K562 (cell line): Measurements from ENCODE around the gene KPTN. TPM values are rescaled to one million over a fixed set of nuclear protein-coding genes. Genes with fewer than 3 reads are reported as not detected.

Experiments used
- CBFA2T3 ChIP-seq: fragments of 450-650 bp; IDR thresholded peaks from 2 replicates; pipeline ENCODE4 v1.6.1; 2017
- CEBPB ChIP-seq: fragments of 450-650 bp; IDR thresholded peaks from 2 replicates; pipeline ENCODE4 v1.6.1; 2016; ENCODE audit warnings: missing genetic modification characterization, missing compliant biosample characterization
- DACH1 ChIP-seq: fragments of 450-650 bp; IDR thresholded peaks from 2 replicates; pipeline ENCODE4 v1.6.1; 2018; ENCODE audit not compliant: partially characterized antibody
- ETS1 ChIP-seq: conservative IDR thresholded peaks from 2 replicates; pipeline ENCODE4 v1.6.1; 2011; ENCODE audit warnings: low read depth, mild to moderate bottlenecking, low read length; ENCODE audit not compliant: control insufficient read depth
- FUS ChIP-seq: fragments of 200-400 bp; formaldehyde crosslinking; optimal IDR thresholded peaks from 2 replicates; pipeline ENCODE3; 2017; ENCODE audit warnings: low read depth, low read length
- HNRNPK ChIP-seq: fragments of 200-400 bp; formaldehyde crosslinking; IDR thresholded peaks from one replicate; pipeline ENCODE4 v1.6.1; 2018; ENCODE audit warnings: mild to moderate bottlenecking, low read depth, low read length; ENCODE audit not compliant: poor library complexity, severe bottlenecking
- KLF13 ChIP-seq: fragments of 450-650 bp; IDR thresholded peaks from 2 replicates; pipeline ENCODE4 v1.6.1; 2016; ENCODE audit warnings: missing genetic modification characterization, low read depth, mild to moderate bottlenecking, missing compliant biosample characterization, moderate library complexity, borderline replicate concordance
- MEIS2 ChIP-seq: fragments of 450-650 bp; IDR thresholded peaks from 2 replicates; pipeline ENCODE4 v1.6.1; 2014; ENCODE audit warnings: mild to moderate bottlenecking; ENCODE audit not compliant: partially characterized antibody
- NCOA6 ChIP-seq: fragments of 450-650 bp; IDR thresholded peaks from 2 replicates; pipeline ENCODE4 v1.6.1; 2017; ENCODE audit warnings: mild to moderate bottlenecking
- NFE2L1 ChIP-seq: fragments of 450-650 bp; IDR thresholded peaks from 2 replicates; pipeline ENCODE4 v1.6.1; 2016; ENCODE audit warnings: missing genetic modification characterization, low read depth, mild to moderate bottlenecking, missing compliant biosample characterization, moderate library complexity, borderline replicate concordance
- NFYB ChIP-seq: IDR thresholded peaks from 2 replicates; pipeline ENCODE4 v1.6.1; 2011; ENCODE audit warnings: mild to moderate bottlenecking, moderate library complexity; ENCODE audit not compliant: insufficient read length; ENCODE audit errors: extremely low read depth
- PTBP1 ChIP-seq: fragments of 200-400 bp; formaldehyde crosslinking; IDR thresholded peaks from 2 replicates; pipeline ENCODE4 v1.6.1; 2017; ENCODE audit warnings: low read depth, low read length
- RBM34 ChIP-seq: fragments of 200-400 bp; formaldehyde crosslinking; IDR thresholded peaks from 2 replicates; pipeline ENCODE4 v1.6.1; 2018; ENCODE audit warnings: low read length, borderline replicate concordance; ENCODE audit not compliant: insufficient read depth
- SRSF3 ChIP-seq: fragments of 200-400 bp; formaldehyde crosslinking; IDR thresholded peaks from 2 replicates; pipeline ENCODE4 v1.6.1; 2016; ENCODE audit warnings: mild to moderate bottlenecking, low read length, moderate library complexity; ENCODE audit not compliant: insufficient read depth
- U2AF1 ChIP-seq: fragments of 200-400 bp; formaldehyde crosslinking; optimal IDR thresholded peaks from 2 replicates; pipeline ENCODE3; 2017; ENCODE audit warnings: mild to moderate bottlenecking, low read depth, low read length, moderate library complexity
- ZFX ChIP-seq: sonication (generic); formaldehyde crosslinking; IDR thresholded peaks from 2 replicates; pipeline ENCODE4 v1.8.0; 2022; ENCODE audit warnings: mild to moderate bottlenecking, missing genetic modification reagents, moderate library complexity
- ZKSCAN1 ChIP-seq: fragments of 150-350 bp; IDR thresholded peaks from 2 replicates; pipeline ENCODE4 v1.6.1; 2016; ENCODE audit warnings: low read depth, low read length
- ZNF449 ChIP-seq: fragments of 250-450 bp; sonication (Bioruptor Pico); IDR thresholded peaks from 2 replicates; pipeline ENCODE4 v1.8.0; 2022; ENCODE audit warnings: moderate library complexity, mild to moderate bottlenecking, inconsistent platforms
- polyA plus RNA-seq, 8 experiments: library from polyadenylated mRNA; depleted of rRNA in 4 of 8; stranded (reverse) in 5 of 8; unstranded in 3 of 8; fragments of >200 nt; fragmentation: Nextera tagmentation in 2 of 8; fragmentation: Illumina TruSeq in 1 of 8; extraction: Ambion mirVana in 2 of 8; extraction: Trizol in 1 of 8; gene quantifications; 2 replicates each; pipeline versions ENCODE4 v1.2.1 to v1.2.3, GENCODE V29; 2011 to 2014; ENCODE audit warnings: inconsistent platforms in 1 of 8, missing spikeins in 1 of 8
- total RNA-seq, 7 experiments: library from RNA; depleted of rRNA in 6 of 7; stranded (reverse); fragments of >200 nt in 6 of 7; fragmentation: Illumina TruSeq in 2 of 7; extraction: Trizol in 2 of 7; gene quantifications; 2 replicates each; pipeline versions ENCODE4 v1.2.1 to v1.2.3, GENCODE V29; 2011 to 2021; ENCODE audit warnings: low replicate concordance in 1 of 7
- TF ChIP-seq, protein P1 (sequence below): sonication (generic); formaldehyde crosslinking; IDR thresholded peaks from 2 replicates; pipeline ENCODE4 v1.4.0; 2020; ENCODE audit warnings: mild to moderate bottlenecking, missing genetic modification reagents
- TF ChIP-seq, protein P2 (sequence below): fragments of 450-650 bp; formaldehyde crosslinking; IDR thresholded peaks from 2 replicates; pipeline ENCODE4 v1.4.0; 2020; ENCODE audit warnings: mild to moderate bottlenecking, moderate library complexity

Gene KPTN
- total and polyA plus RNA-seq, 9 of the 15 experiments (the other 6 are each of a cell fraction or from before 2014, with no cell fraction given) = 0.56 to 18.2 (median 8.5) TPM

- TF ChIP-seq SRSF3 (no peak), HNRNPK (no peak), FUS (no peak), DACH1 (peak; percentile 42), MEIS2 (no peak), CEBPB (tag) (no peak), NFYB (no peak), NFE2L1 (no peak), NCOA6 (no peak), ETS1 (peak; percentile 93; the same call in 1 of the 2 replicates), ZKSCAN1 (0 out of 2 replicates have a peak, but pooled peaks have one; percentile 49), PTBP1 (peak; percentile 94), ZFX (CRISPR knock-in tag) (peak; percentile 92), KLF13 (tag) (peak; percentile 94), CBFA2T3 (0 out of 2 replicates have a peak, but pooled peaks have one; percentile 3), RBM34 (no peak), ZNF449 (CRISPR knock-in tag) (no peak), U2AF1 (no peak)
- TF ChIP-seq, protein P1, sequence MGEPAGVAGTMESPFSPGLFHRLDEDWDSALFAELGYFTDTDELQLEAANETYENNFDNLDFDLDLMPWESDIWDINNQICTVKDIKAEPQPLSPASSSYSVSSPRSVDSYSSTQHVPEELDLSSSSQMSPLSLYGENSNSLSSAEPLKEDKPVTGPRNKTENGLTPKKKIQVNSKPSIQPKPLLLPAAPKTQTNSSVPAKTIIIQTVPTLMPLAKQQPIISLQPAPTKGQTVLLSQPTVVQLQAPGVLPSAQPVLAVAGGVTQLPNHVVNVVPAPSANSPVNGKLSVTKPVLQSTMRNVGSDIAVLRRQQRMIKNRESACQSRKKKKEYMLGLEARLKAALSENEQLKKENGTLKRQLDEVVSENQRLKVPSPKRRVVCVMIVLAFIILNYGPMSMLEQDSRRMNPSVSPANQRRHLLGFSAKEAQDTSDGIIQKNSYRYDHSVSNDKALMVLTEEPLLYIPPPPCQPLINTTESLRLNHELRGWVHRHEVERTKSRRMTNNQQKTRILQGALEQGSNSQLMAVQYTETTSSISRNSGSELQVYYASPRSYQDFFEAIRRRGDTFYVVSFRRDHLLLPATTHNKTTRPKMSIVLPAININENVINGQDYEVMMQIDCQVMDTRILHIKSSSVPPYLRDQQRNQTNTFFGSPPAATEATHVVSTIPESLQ (CRISPR knock-in tag) = peak; percentile 63; the same call in 1 of the 2 replicates
- TF ChIP-seq, protein P2, sequence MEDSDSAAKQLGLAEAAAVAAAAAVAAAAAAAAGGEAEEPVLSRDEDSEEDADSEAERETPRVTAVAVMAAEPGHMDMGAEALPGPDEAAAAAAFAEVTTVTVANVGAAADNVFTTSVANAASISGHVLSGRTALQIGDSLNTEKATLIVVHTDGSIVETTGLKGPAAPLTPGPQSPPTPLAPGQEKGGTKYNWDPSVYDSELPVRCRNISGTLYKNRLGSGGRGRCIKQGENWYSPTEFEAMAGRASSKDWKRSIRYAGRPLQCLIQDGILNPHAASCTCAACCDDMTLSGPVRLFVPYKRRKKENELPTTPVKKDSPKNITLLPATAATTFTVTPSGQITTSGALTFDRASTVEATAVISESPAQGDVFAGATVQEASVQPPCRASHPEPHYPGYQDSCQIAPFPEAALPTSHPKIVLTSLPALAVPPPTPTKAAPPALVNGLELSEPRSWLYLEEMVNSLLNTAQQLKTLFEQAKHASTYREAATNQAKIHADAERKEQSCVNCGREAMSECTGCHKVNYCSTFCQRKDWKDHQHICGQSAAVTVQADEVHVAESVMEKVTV (CRISPR knock-in tag) = peak; percentile 59
Measured at GRCh38 chr19:47483800-47484690, at the start of gene KPTN (continued).
